Measurements from ENCODE around the gene DAO.

DNA sequence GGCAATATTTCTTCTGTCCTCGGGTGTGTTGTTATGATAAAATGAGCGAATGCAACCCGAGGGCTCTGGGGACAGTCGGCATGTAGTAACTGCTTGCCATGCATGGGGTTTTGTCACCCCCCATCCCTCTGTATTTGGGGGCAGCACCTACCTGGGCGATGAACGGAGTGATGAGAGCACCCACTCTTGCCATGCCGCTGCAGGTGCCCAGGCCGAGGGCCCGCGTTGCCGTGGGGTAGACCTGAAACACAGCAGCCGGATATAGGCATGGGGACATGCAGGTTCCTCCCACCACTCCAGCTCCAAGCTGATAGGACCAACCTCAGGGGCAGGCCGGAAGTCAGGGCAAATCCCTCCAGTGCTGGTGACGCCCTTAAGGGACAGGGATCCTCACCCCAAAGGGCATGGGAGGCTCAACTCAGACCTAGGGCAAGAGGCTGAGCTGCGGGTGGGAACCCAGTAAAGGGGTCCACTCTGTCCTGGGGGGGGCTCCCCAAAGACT is 35.8 kb downstream of the DAO start:
- TF ChIP-seq, protein P1, sequence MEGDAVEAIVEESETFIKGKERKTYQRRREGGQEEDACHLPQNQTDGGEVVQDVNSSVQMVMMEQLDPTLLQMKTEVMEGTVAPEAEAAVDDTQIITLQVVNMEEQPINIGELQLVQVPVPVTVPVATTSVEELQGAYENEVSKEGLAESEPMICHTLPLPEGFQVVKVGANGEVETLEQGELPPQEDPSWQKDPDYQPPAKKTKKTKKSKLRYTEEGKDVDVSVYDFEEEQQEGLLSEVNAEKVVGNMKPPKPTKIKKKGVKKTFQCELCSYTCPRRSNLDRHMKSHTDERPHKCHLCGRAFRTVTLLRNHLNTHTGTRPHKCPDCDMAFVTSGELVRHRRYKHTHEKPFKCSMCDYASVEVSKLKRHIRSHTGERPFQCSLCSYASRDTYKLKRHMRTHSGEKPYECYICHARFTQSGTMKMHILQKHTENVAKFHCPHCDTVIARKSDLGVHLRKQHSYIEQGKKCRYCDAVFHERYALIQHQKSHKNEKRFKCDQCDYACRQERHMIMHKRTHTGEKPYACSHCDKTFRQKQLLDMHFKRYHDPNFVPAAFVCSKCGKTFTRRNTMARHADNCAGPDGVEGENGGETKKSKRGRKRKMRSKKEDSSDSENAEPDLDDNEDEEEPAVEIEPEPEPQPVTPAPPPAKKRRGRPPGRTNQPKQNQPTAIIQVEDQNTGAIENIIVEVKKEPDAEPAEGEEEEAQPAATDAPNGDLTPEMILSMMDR (IDR thresholded peaks at IDR 0.05) = no peak
- no peak for TF ChIP-seq POLR2A (IDR thresholded peaks at IDR 0.05)
